Karpas-422 (cell line): ENCODE measurements around the gene TGIF2. TPM values are rescaled to one million over a fixed set of nuclear protein-coding genes. Genes with fewer than 3 reads are reported as not detected.
"Not testable (repeated sequence)": the region's sequence is repeated elsewhere in the genome, so short reads cannot be mapped to it uniquely, and the experiment has no call there.

Experiments used
- DNase-seq: peaks from one replicate; pipeline ENCODE4 v3.0.0-alpha.2; 2015
- H2AFZ ChIP-seq: fragments of 200-600 bp; sonication (generic); 2 replicates; pipeline ENCODE4 v1.6.1; 2014; ENCODE audit warnings: antibody characterized with exemption, low read length, mixed read lengths
- H3K27ac ChIP-seq: fragments of 200-600 bp; sonication (generic); 2 replicates; pipeline ENCODE4 v1.5.1; 2014; ENCODE audit warnings: mild to moderate bottlenecking, low read length, moderate library complexity
- H3K27me3 ChIP-seq: fragments of 200-600 bp; sonication (generic); 2 replicates; pipeline ENCODE4 v1.6.1; 2014; ENCODE audit warnings: low read length, mixed read lengths
- H3K36me3 ChIP-seq: fragments of 200-600 bp; sonication (generic); 2 replicates; pipeline ENCODE4 v1.6.1; 2014; ENCODE audit warnings: low read length, mixed read lengths; ENCODE audit not compliant: insufficient read depth
- H3K4me1 ChIP-seq: fragments of 200-600 bp; sonication (generic); 2 replicates; pipeline ENCODE4 v1.6.1; 2014; ENCODE audit warnings: mild to moderate bottlenecking, low read length, mixed read lengths
- H3K4me2 ChIP-seq: fragments of 200-600 bp; sonication (generic); 2 replicates; pipeline ENCODE4 v1.6.1; 2014; ENCODE audit warnings: low read length, low read depth, mild to moderate bottlenecking; ENCODE audit not compliant: poor library complexity, severe bottlenecking
- H3K4me3 ChIP-seq: fragments of 200-600 bp; sonication (generic); 2 replicates; pipeline ENCODE4 v1.5.1; 2014; ENCODE audit warnings: mild to moderate bottlenecking, antibody characterized with exemption, low read length, mixed read lengths
- H3K79me2 ChIP-seq: fragments of 200-600 bp; sonication (generic); 2 replicates; pipeline ENCODE4 v1.6.1; 2014; ENCODE audit warnings: mild to moderate bottlenecking, low read length, mixed read lengths
- H3K9ac ChIP-seq: fragments of 200-600 bp; sonication (generic); 2 replicates; pipeline ENCODE4 v1.6.0; 2014; ENCODE audit warnings: low read length
- H3K9me2 ChIP-seq: fragments of 200-600 bp; sonication (generic), shearing (Covaris generic); replicated peaks from 2 replicates; pipeline ENCODE4 v1.6.0; 2014; ENCODE audit warnings: mild to moderate bottlenecking, low read length, moderate library complexity; ENCODE audit not compliant: insufficient read depth
- H3K9me3 ChIP-seq: fragments of 300-700, 200-600 bp; sonication (generic); 2 replicates; pipeline ENCODE4 v1.6.1; 2014; ENCODE audit warnings: low read length, mixed read lengths
- H4K20me1 ChIP-seq: fragments of 200-600 bp; sonication (generic); 2 replicates; pipeline ENCODE4 v1.6.1; 2014; ENCODE audit warnings: mild to moderate bottlenecking, antibody characterized with exemption, low read length, low read depth; ENCODE audit not compliant: insufficient read depth
- total RNA-seq: library from RNA; depleted of rRNA; stranded (reverse); fragments of >200 nt; shearing (Covaris generic); gene quantifications from 2 replicates; pipeline ENCODE4 v1.2.3, GENCODE V29; 2014; ENCODE audit warnings: low replicate concordance

Gene TGIF2
- total RNA-seq, 1 experiment from 2014 or later: 21.3 TPM

DNA sequence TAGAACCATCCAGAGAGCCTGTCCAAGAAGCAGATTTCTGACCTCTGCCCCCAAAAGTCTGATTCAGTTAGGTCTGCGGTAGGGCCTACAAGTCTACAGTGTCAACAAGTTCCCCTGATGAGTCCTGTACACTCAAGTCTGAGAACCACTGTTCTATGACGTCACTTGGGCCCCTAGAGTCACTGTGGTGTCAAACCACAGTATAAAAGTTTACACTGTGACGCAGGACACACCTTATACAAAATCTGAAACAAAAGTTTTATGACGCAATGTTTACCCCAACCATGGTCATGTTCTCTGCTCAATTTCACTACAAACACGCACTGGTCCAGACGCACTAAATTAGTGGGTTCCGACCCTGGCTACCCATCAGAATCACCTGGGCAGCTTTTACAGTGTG lies 54.7 kb downstream of the TGIF2 start:
- Histone ChIP-seq H3K9me2 (no peaks in the 10 kb centered on the region), H2AFZ (no peak overlapping the region), H3K27me3 (no peaks in the 10 kb centered on the region), H3K36me3 (no peaks in the 10 kb centered on the region), H3K27ac (no peak overlapping the region), H3K9me3 (no peaks in the 10 kb centered on the region), H3K4me3 (no peak overlapping the region), H3K4me1 (no peaks in the 10 kb centered on the region), H3K79me2 (no peaks in the 10 kb centered on the region), H3K9ac (no peak overlapping the region), H3K4me2 (no peak overlapping the region), H4K20me1 (no peaks in the 10 kb centered on the region)
- no peak for DNase-seq

GRCh38 chr20:36629719-36630681 lies 56.6 kb downstream of the TGIF2 start:
- H3K79me2 ChIP-seq: no peaks in the 10 kb centered on the region
- H3K27ac ChIP-seq: no peak overlapping the region
- H4K20me1 ChIP-seq: no peaks in the 10 kb centered on the region
- H2AFZ ChIP-seq: no peak overlapping the region
- DNase-seq: no peak
- no peaks in the 10 kb centered on the region for H3K9me3 ChIP-seq
- H3K4me2 ChIP-seq: no peak overlapping the region
- no peak overlapping the region for H3K4me3 ChIP-seq
- H3K9me2 ChIP-seq: no peaks in the 10 kb centered on the region
- no peaks in the 10 kb centered on the region for H3K36me3 ChIP-seq
- H3K4me1 ChIP-seq: no peaks in the 10 kb centered on the region
- no peaks in the 10 kb centered on the region for H3K27me3 ChIP-seq
- no peak overlapping the region for H3K9ac ChIP-seq

DNA sequence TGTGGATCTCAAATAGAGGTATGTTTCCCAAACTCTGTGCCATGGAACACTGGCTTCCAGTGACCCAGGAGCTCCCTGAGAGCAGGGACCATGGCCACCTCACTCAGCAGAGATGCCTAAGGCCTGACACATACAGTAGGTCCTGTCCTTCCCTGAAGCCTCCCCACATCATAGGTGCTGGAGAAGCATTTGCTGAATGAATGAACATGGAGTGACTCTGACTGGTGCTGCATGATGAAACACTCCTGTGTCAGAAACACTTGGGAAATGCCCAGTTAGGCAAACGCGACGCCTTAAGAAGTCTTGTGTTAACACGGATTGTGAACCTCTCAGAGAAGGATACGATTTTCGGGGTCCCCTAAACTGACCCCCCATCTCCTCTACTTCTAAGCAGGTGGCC lies 58.2 kb downstream of the TGIF2 start:
- no peak overlapping the region for H3K9ac ChIP-seq
- no peaks in the 10 kb centered on the region for H3K9me3 ChIP-seq
- H3K4me1 ChIP-seq: no peaks in the 10 kb centered on the region
- no peaks in the 10 kb centered on the region for H3K27me3 ChIP-seq
- H3K4me3 ChIP-seq: no peak overlapping the region
- no peak for DNase-seq
- no peak overlapping the region for H3K27ac ChIP-seq
- no peaks in the 10 kb centered on the region for H3K9me2 ChIP-seq
- no peaks in the 10 kb centered on the region for H3K36me3 ChIP-seq
- H4K20me1 ChIP-seq: no peaks in the 10 kb centered on the region
- no peaks in the 10 kb centered on the region for H3K79me2 ChIP-seq
- no peak overlapping the region for H2AFZ ChIP-seq
- no peak overlapping the region for H3K4me2 ChIP-seq

GRCh38 chr20:36632147-36632486 lies 58.7 kb downstream of the TGIF2 start:
- Histone ChIP-seq H3K9me2 (no peaks in the 10 kb centered on the region), H4K20me1 (no peaks in the 10 kb centered on the region), H3K9ac (no peak overlapping the region), H3K4me3 (no peak overlapping the region), H3K36me3 (no peaks in the 10 kb centered on the region), H3K79me2 (no peaks in the 10 kb centered on the region), H2AFZ (no peak overlapping the region), H3K4me2 (no peak overlapping the region), H3K4me1 (no peaks in the 10 kb centered on the region), H3K27me3 (no peaks in the 10 kb centered on the region), H3K27ac (no peak overlapping the region), H3K9me3 (no peaks in the 10 kb centered on the region)
- DNase-seq: no peak

DNA sequence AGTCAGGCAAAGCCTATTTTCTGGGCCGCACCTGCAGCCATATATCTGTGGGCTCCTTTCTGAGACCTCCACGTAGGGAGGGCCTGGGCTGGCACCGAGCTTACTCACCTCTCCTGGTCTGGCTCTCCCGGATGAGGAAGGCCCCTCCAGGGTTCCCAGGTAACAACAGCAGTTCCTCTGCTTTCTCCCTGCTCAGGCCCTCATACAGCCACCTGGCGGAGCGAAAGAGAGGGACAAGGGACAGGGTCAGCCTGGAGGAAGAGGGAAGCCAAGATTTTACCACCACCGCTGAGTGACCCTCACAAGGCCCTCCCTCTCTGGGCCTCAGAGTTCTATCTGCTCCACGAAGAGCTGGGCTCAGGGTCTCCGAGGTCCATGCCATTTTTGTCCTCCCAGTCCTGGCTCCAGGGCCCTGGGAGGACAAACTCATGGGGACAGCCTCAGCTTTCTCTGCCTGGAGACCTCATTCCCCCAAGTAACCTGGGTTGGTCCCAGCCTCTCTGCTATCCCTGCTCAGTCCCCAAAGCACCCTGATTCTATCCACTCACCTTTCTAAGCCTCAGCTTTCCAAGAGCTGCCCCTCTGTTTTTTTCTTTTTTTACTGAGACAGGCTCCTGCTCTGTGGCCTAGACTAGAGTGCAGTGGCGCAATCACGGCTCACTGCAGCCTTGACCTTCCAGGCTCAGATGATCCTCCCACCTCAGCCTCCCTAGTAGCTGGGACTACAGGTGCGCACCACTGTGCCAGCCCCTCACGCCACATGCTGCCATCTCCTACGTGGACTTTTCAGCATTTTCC lies 59.3 kb downstream of the TGIF2 start:
- no peaks in the 10 kb centered on the region for H3K36me3 ChIP-seq
- H4K20me1 ChIP-seq: no peaks in the 10 kb centered on the region
- no peak overlapping the region for H3K27ac ChIP-seq
- no peak overlapping the region for H3K4me3 ChIP-seq
- no peak overlapping the region for H3K9ac ChIP-seq
- H3K4me2 ChIP-seq: no peak overlapping the region
- H3K9me3 ChIP-seq: no peaks in the 10 kb centered on the region
- H3K9me2 ChIP-seq: no peaks in the 10 kb centered on the region
- DNase-seq: no peak
- no peaks in the 10 kb centered on the region for H3K27me3 ChIP-seq
- H3K79me2 ChIP-seq: no peaks in the 10 kb centered on the region
- H2AFZ ChIP-seq: no peak overlapping the region
- H3K4me1 ChIP-seq: no peaks in the 10 kb centered on the region

- DNase-seq: no peak
- H3K79me2 ChIP-seq: no peaks in the 10 kb centered on the region
- no peaks in the 10 kb centered on the region for H3K27me3 ChIP-seq
- no peaks in the 10 kb centered on the region for H4K20me1 ChIP-seq
- no peak overlapping the region for H3K27ac ChIP-seq
- no peak overlapping the region for H3K9ac ChIP-seq
- no peaks in the 10 kb centered on the region for H3K9me2 ChIP-seq
- no peaks in the 10 kb centered on the region for H3K36me3 ChIP-seq
- H2AFZ ChIP-seq: no peak overlapping the region
- H3K9me3 ChIP-seq: no peaks in the 10 kb centered on the region
- H3K4me2 ChIP-seq: no peak overlapping the region
- no peak overlapping the region for H3K4me3 ChIP-seq
- H3K4me1 ChIP-seq: no peaks in the 10 kb centered on the region
Observed at GRCh38 chr20:36633285-36633772, 59.9 kb downstream of the TGIF2 start.

DNA sequence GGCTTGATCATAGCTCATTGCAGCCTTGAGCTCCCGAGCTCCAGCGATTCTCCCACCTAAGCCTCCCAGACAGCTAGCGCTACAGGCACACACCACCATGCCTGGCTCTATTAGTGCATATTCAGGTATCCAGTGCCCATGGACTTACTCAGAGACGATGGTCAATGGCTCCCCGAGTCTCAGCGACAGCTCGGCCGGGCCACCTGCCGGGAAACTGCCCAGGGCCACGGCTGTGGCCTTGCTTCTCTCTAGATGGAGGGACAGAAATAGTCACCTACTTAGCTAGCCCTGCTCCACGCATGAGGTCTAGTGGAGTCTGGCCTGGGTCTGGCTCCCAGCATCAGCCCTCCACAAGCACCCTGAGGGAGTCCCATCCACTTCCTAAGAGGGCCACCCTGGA lies 60.9 kb downstream of the TGIF2 start:
- H4K20me1 ChIP-seq: no peaks in the 10 kb centered on the region
- H3K79me2 ChIP-seq: no peaks in the 10 kb centered on the region
- DNase-seq: no peak
- H3K36me3 ChIP-seq: no peaks in the 10 kb centered on the region
- H3K9ac ChIP-seq: no peak overlapping the region
- no peak overlapping the region for H3K4me2 ChIP-seq
- H3K4me3 ChIP-seq: no peak overlapping the region
- H3K4me1 ChIP-seq: no peaks in the 10 kb centered on the region
- H3K27ac ChIP-seq: no peak overlapping the region
- no peak overlapping the region for H2AFZ ChIP-seq
- no peaks in the 10 kb centered on the region for H3K9me2 ChIP-seq
- no peaks in the 10 kb centered on the region for H3K27me3 ChIP-seq
- H3K9me3 ChIP-seq: no peaks in the 10 kb centered on the region

- not testable (repeated sequence) for H3K36me3 ChIP-seq, DNase-seq, H3K9me2 ChIP-seq
Observed at GRCh38 chr20:36638876-36639400, 65.5 kb downstream of the TGIF2 start.

More at GRCh38 chr20:36638876-36639400, 65.5 kb downstream of the TGIF2 start:
- H3K27me3 ChIP-seq, H3K9me3 ChIP-seq, H3K4me3 ChIP-seq, H3K9ac ChIP-seq, H3K4me2 ChIP-seq, H3K79me2 ChIP-seq, H2AFZ ChIP-seq, H3K4me1 ChIP-seq, H3K27ac ChIP-seq, H4K20me1 ChIP-seq: not testable (repeated sequence)
